Colonic mucosa (tissue), 4 donors: Measurements from ENCODE around the gene ASPHD1. TPM values are rescaled to one million over a fixed set of nuclear protein-coding genes. Genes with fewer than 3 reads are reported as not detected.
"Not testable (repeated sequence)": the region's sequence is repeated elsewhere in the genome, so short reads cannot be mapped to it uniquely, and the experiment has no call there.

Source experiments
- DNase-seq: peaks from one replicate; pipeline ENCODE4 v3.0.0-alpha.2; 2020
- H3K27ac ChIP-seq: fragments of 200-600 bp; one replicate; pipeline ENCODE4 v1.8.0; 2021
- H3K27me3 ChIP-seq: fragments of 200-600 bp; one replicate; pipeline ENCODE4 v1.8.0; 2021
- H3K36me3 ChIP-seq: fragments of 200-600 bp; one replicate; pipeline ENCODE4 v1.8.0; 2021
- H3K4me1 ChIP-seq: fragments of 200-600 bp; one replicate; pipeline ENCODE4 v1.8.0; 2021; ENCODE audit warnings: mild to moderate bottlenecking
- H3K4me3 ChIP-seq: fragments of 200-600 bp; one replicate; pipeline ENCODE4 v1.8.0; 2021
- H3K9ac ChIP-seq, 2 donors: one replicate each; pipeline ENCODE4 v1.7.0; 2013; ENCODE audit warnings: control low read depth in 2 of 2, low read depth in 2 of 2, low read length in 2 of 2
- H3K9me3 ChIP-seq: fragments of 200-600 bp; one replicate; pipeline ENCODE4 v1.8.0; 2021
- CTCF ChIP-seq: fragments of 200-600 bp; IDR thresholded peaks from one replicate; pipeline ENCODE4 v1.8.0; 2022; ENCODE audit warnings: antibody characterized with exemption, mild to moderate bottlenecking
- intact Hi-C: fragments of 100-400 bp; cut with DNase I; formaldehyde crosslinking; loops from one replicate; pipeline ENCODE4 v1.14.1; 2022
- total RNA-seq, 2 donors: library from RNA; stranded (reverse); fragmentation: NEBNext Ultra II Directional in 1 of 2; extraction: Animal tissue kit (Norgen Biotek cat#: 25700) in 1 of 2; gene quantifications; one replicate each; pipeline ENCODE4 v1.2.1, GENCODE V29; 2021
- donor health status: healthy.
- donor health status: DM: no; HTN: no; CAD: no.
- donor health status: DM: no; HTN: no; CAD: no.

Gene ASPHD1
- total RNA-seq, 2 donors from 2014 or later, result 1.5 to 3.9 TPM

DNA sequence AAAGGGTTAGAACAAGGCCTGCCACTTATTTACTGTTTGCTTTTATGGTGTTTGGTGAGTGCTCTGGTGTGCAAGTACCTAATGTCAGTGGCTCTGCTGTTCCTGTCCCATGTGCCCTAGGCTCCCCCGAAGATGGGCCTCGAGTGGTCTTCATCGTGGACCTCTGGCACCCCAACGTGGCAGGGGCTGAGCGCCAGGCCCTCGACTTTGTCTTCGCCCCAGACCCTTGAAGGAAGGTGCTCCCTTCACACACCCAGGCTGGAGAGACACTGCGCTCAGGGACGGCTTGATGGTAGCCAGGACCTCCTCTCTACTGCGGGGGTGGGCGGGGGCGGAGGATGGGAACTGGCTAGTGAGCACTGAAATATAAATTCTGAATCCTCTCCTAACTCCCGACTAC is 5.4 kb downstream of the ASPHD1 start:
- H3K36me3 ChIP-seq, result no peaks in the 10 kb centered on the region
- no peaks in the 10 kb centered on the region for H3K4me1 ChIP-seq
- H3K4me3 ChIP-seq, result no peak overlapping the region
- no peak for TF ChIP-seq CTCF
- no peak overlapping the region for H3K27ac ChIP-seq
- H3K9ac ChIP-seq, result no peak overlapping the region
- H3K27me3 ChIP-seq, result no peaks in the 10 kb centered on the region
- intact Hi-C loops, result no loop called here
- H3K9me3 ChIP-seq, result no peaks in the 10 kb centered on the region
- no peak for DNase-seq

GRCh38 chr16:29906520-29907244 is 6.4 kb downstream of the ASPHD1 start:
- no peaks in the 10 kb centered on the region for H3K4me1 ChIP-seq
- no peak overlapping the region for H3K4me3 ChIP-seq
- H3K27ac ChIP-seq, result no peak overlapping the region
- TF ChIP-seq CTCF, result no peak
- H3K27me3 ChIP-seq, result no peaks in the 10 kb centered on the region
- H3K36me3 ChIP-seq, result no peaks in the 10 kb centered on the region
- intact Hi-C loops, result no loop called here
- no peak for DNase-seq
- no peaks in the 10 kb centered on the region for H3K9me3 ChIP-seq
- no peak overlapping the region for H3K9ac ChIP-seq

DNA sequence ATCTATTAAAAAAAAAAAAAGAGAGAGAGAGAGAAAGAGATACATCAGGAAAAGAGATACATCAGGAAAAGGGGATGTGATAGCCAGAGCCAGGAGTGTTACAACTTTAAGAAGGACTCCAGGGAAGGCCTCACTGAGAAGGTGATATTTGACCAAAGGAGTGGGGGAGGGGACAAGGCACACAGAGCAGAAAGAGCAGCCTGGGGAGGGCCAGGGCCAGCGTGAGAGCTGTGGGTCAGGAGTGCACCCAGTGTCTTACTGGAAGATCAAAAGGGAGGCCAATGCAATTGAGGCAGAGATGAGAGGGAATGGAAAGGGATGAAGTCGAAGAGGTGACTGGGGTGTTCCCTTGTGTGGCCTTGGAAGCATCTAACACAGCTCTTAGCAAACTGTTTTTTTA is 7.7 kb downstream of the ASPHD1 start:
- DNase-seq, result no peak
- Histone ChIP-seq H3K9ac (no peak overlapping the region), H3K36me3 (no peaks in the 10 kb centered on the region), H3K4me1 (no peaks in the 10 kb centered on the region), H3K27ac (no peak overlapping the region), H3K4me3 (no peak overlapping the region), H3K9me3 (no peaks in the 10 kb centered on the region), H3K27me3 (no peaks in the 10 kb centered on the region)
- no peak for TF ChIP-seq CTCF
- intact Hi-C loops, result no loop called here

GRCh38 chr16:29908719-29909220 is 8.5 kb downstream of the ASPHD1 start:
- DNase-seq, result no peak

DNA sequence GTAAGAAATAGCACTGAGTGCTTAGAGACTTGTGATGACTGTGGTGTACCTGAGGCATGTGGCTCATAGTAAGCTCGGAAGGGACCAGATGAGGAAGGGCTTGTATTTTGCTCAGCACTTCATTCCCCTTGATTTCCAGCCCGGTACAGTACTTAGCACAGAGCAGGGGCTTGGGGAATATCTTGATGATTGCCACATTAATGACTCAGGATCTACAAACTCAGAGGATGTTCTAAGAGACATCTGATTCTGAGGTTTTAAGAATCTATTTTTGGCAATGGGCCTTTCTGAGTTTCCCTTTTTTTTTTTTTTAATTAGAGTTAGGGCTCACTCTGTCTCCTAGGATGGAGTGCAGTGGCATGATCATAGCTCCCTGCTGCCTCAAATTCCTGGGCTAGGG is 9.1 kb downstream of the ASPHD1 start:
- DNase-seq, result no peak
- H3K4me3 ChIP-seq, result no peak overlapping the region
- no peak overlapping the region for H3K9ac ChIP-seq
- no peaks in the 10 kb centered on the region for H3K27me3 ChIP-seq
- TF ChIP-seq CTCF, result no peak
- intact Hi-C loops, result no loop called here
- no peak overlapping the region for H3K27ac ChIP-seq
- H3K9me3 ChIP-seq, result no peaks in the 10 kb centered on the region
- no peaks in the 10 kb centered on the region for H3K4me1 ChIP-seq
- H3K36me3 ChIP-seq, result no peaks in the 10 kb centered on the region

More at GRCh38 chr16:29908719-29909220, 8.5 kb downstream of the ASPHD1 start:
- Histone ChIP-seq H3K36me3 (no peaks in the 10 kb centered on the region), H3K9ac (no peak overlapping the region), H3K4me3 (no peak overlapping the region), H3K27ac (no peak overlapping the region), H3K9me3 (no peaks in the 10 kb centered on the region), H3K4me1 (no peaks in the 10 kb centered on the region), H3K27me3 (no peaks in the 10 kb centered on the region)
- no peak for TF ChIP-seq CTCF
- intact Hi-C loops, result no loop called here

- H3K27ac ChIP-seq, H3K27me3 ChIP-seq, H3K4me1 ChIP-seq, H3K9me3 ChIP-seq, H3K9ac ChIP-seq, H3K4me3 ChIP-seq, DNase-seq, intact Hi-C loops, H3K36me3 ChIP-seq: not testable (repeated sequence)
Measured at GRCh38 chr16:29909851-29910250, 9.6 kb downstream of the ASPHD1 start.
